IMR-90 (cell line): Measurements from ENCODE around the gene A1BG. TPM values are rescaled to one million over a fixed set of nuclear protein-coding genes. Genes with fewer than 3 reads are reported as not detected.
A peak's percentile ranks its signal among the peaks of the same experiment; 100 is the strongest.

Experiments used
- ATAC-seq: fragments of 200-7000 bp; cut with Tn5 transposase; 2 replicates; pipeline ENCODE4 v1.9.1; 2020; ENCODE audit warnings: low read depth, mild to moderate bottlenecking, moderate library complexity
- BruUV-seq: library from RNA; stranded (reverse); fragments of 400-500 nt; replicated peaks from 2 replicates; lab custom pipeline; 2021; lab: Mats Ljungman, UMichigan
- CTCF ChIA-PET: fragments of 300-600 bp; formaldehyde crosslinking; extraction: SDS; loops from one replicate; lab custom pipeline; 2021; ENCODE audit warnings: antibody characterized with exemption; lab: Yijun Ruan, JAX
- POLR2A ChIA-PET: fragments of 300-600 bp; sonication (Branson Sonifier 250); formaldehyde crosslinking; loops from one replicate; lab custom pipeline; 2022; ENCODE audit warnings: antibody characterized with exemption; ENCODE audit not compliant: unreplicated experiment; lab: Charles Lee
- DNase-seq: peaks from one replicate; pipeline ENCODE4 v3.0.0; 2013
- H2AFZ ChIP-seq: replicated peaks from 2 replicates; pipeline ENCODE3; 2013; ENCODE audit warnings: low read length, mild to moderate bottlenecking; ENCODE audit not compliant: poor library complexity
- H2AK5ac ChIP-seq: 2 replicates; pipeline ENCODE4 v1.6.1; 2013; ENCODE audit warnings: low read depth, low read length, inconsistent platforms
- H2AK9ac ChIP-seq: replicated peaks from 2 replicates; pipeline ENCODE3; 2013; ENCODE audit warnings: mild to moderate bottlenecking, low read depth, low read length, moderate library complexity; ENCODE audit not compliant: poor library complexity
- H2BK120ac ChIP-seq: 2 replicates; pipeline ENCODE4 v1.6.1; 2013; ENCODE audit warnings: low read depth, low read length, inconsistent platforms
- H2BK15ac ChIP-seq: 3 replicates; pipeline ENCODE4 v1.6.1; 2013; ENCODE audit warnings: low read depth, low read length, inconsistent platforms
- H2BK20ac ChIP-seq: 2 replicates; pipeline ENCODE4 v1.6.1; 2013; ENCODE audit warnings: low read depth, mild to moderate bottlenecking, inconsistent platforms, low read length, moderate library complexity
- H2BK5ac ChIP-seq: 2 replicates; pipeline ENCODE4 v1.6.1; 2013; ENCODE audit warnings: mild to moderate bottlenecking, low read depth, low read length, inconsistent platforms; ENCODE audit not compliant: poor library complexity, severe bottlenecking
- H3K14ac ChIP-seq: replicated peaks from 2 replicates; pipeline ENCODE4 v1.6.1; 2013; ENCODE audit warnings: low read depth, low read length, inconsistent platforms
- H3K18ac ChIP-seq: 2 replicates; pipeline ENCODE4 v1.6.1; 2013; ENCODE audit warnings: low read depth, low read length, control low read depth
- H3K23ac ChIP-seq: 2 replicates; pipeline ENCODE4 v1.6.1; 2013; ENCODE audit warnings: low read depth, low read length, inconsistent platforms
- H3K27ac ChIP-seq: 2 replicates; pipeline ENCODE4 v1.5.1; 2013; ENCODE audit warnings: mild to moderate bottlenecking, control low read depth, low read length; ENCODE audit not compliant: insufficient read depth
- H3K27me3 ChIP-seq: 2 replicates; pipeline ENCODE4 v1.6.1; 2013; ENCODE audit warnings: low read length; ENCODE audit not compliant: control insufficient read depth, insufficient read depth
- H3K36me3 ChIP-seq: 2 replicates; pipeline ENCODE4 v1.6.1; 2013; ENCODE audit warnings: low read length, mixed read lengths; ENCODE audit not compliant: control insufficient read depth, insufficient read depth
- H3K4ac ChIP-seq: 2 replicates; pipeline ENCODE4 v1.6.1; 2013; ENCODE audit warnings: low read depth, low read length, inconsistent platforms
- H3K4me1 ChIP-seq: 2 replicates; pipeline ENCODE4 v1.6.1; 2013; ENCODE audit warnings: low read length, mixed read lengths; ENCODE audit not compliant: control insufficient read depth, insufficient read depth
- H3K4me2 ChIP-seq: 2 replicates; pipeline ENCODE4 v1.6.1; 2013; ENCODE audit warnings: low read depth, mild to moderate bottlenecking, control low read depth, low read length, moderate library complexity
- H3K4me3 ChIP-seq: 2 replicates; pipeline ENCODE4 v1.5.1; 2013; ENCODE audit warnings: low read depth, mild to moderate bottlenecking, control low read depth, low read length, moderate library complexity; ENCODE audit not compliant: insufficient read depth
- H3K56ac ChIP-seq: 2 replicates; pipeline ENCODE4 v1.6.1; 2013; ENCODE audit warnings: low read length, inconsistent platforms; ENCODE audit not compliant: insufficient read depth; ENCODE audit errors: extremely low read depth
- H3K79me1 ChIP-seq, 2 experiments: 2 replicates each; pipeline ENCODE4 v1.6.1; 2013; ENCODE audit warnings: low read length in 2 of 2, inconsistent platforms in 1 of 2, low read depth in 1 of 2
- H3K9ac ChIP-seq: 2 replicates; pipeline ENCODE4 v1.6.1; 2013; ENCODE audit warnings: low read depth, low read length, control low read depth
- H3K9me1 ChIP-seq: 2 replicates; pipeline ENCODE4 v1.6.1; 2013; ENCODE audit warnings: low read length, inconsistent platforms; ENCODE audit not compliant: insufficient read depth
- H3K9me3 ChIP-seq: 2 replicates; pipeline ENCODE4 v1.6.1; 2013; ENCODE audit warnings: low read length; ENCODE audit not compliant: control insufficient read depth, insufficient read depth
- H4K20me1 ChIP-seq: 2 replicates; pipeline ENCODE4 v1.6.1; 2013; ENCODE audit warnings: low read length, inconsistent platforms; ENCODE audit not compliant: insufficient read depth
- H4K5ac ChIP-seq: 2 replicates; pipeline ENCODE4 v1.6.1; 2013; ENCODE audit warnings: mild to moderate bottlenecking, low read depth, low read length, control low read depth
- H4K8ac ChIP-seq, 2 experiments: 2 replicates each; pipeline ENCODE4 v1.6.1; 2013; ENCODE audit warnings: low read depth in 2 of 2, low read length in 2 of 2, control low read depth in 1 of 2, inconsistent platforms in 1 of 2
- H4K91ac ChIP-seq: 2 replicates; pipeline ENCODE4 v1.6.1; 2013; ENCODE audit warnings: low read depth, low read length, inconsistent platforms; ENCODE audit not compliant: insufficient read depth
- BHLHE40 ChIP-seq: fragments of 150-350 bp; IDR thresholded peaks from 2 replicates; pipeline ENCODE4 v1.6.1; 2016; ENCODE audit warnings: mild to moderate bottlenecking, low read depth, low read length
- CEBPB ChIP-seq: IDR thresholded peaks from 2 replicates; pipeline ENCODE4 v1.6.1; 2012; ENCODE audit warnings: low read depth, low read length, improper control_type of control experiment
- CHD1 ChIP-seq: IDR thresholded peaks from 2 replicates; pipeline ENCODE4 v1.6.1; 2012; ENCODE audit warnings: low read depth, low read length, improper control_type of control experiment
- CTCF ChIP-seq: conservative IDR thresholded peaks from 2 replicates; pipeline ENCODE4 v1.5.1; 2012; ENCODE audit warnings: mild to moderate bottlenecking, low read depth, low read length, improper control_type of control experiment
- FOS ChIP-seq: fragments of 150-350 bp; IDR thresholded peaks from 2 replicates; pipeline ENCODE4 v1.6.1; 2016; ENCODE audit warnings: low read depth, low read length
- MAFK ChIP-seq: IDR thresholded peaks from 2 replicates; pipeline ENCODE4 v1.6.1; 2012; ENCODE audit warnings: low read depth, low read length, improper control_type of control experiment
- MAZ ChIP-seq: IDR thresholded peaks from 2 replicates; pipeline ENCODE4 v1.6.1; 2012; ENCODE audit warnings: low read depth, mild to moderate bottlenecking, low read length, improper control_type of control experiment, moderate library complexity, borderline replicate concordance
- MXI1 ChIP-seq: IDR thresholded peaks from 2 replicates; pipeline ENCODE4 v1.6.1; 2012; ENCODE audit warnings: low read depth, mild to moderate bottlenecking, low read length, moderate library complexity, borderline replicate concordance
- NFE2L2 ChIP-seq: fragments of 150-350 bp; IDR thresholded peaks from 2 replicates; pipeline ENCODE4 v1.6.1; 2016; ENCODE audit warnings: low read depth, mild to moderate bottlenecking, low read length
- POLR2A ChIP-seq: IDR thresholded peaks from 2 replicates; pipeline ENCODE4 v1.6.1; 2012; ENCODE audit warnings: mild to moderate bottlenecking, low read depth, low read length
- RAD21 ChIP-seq: IDR thresholded peaks from 2 replicates; pipeline ENCODE4 v1.6.1; 2012; ENCODE audit warnings: low read length, improper control_type of control experiment
- RCOR1 ChIP-seq: IDR thresholded peaks from 2 replicates; pipeline ENCODE4 v1.6.1; 2012; ENCODE audit warnings: mild to moderate bottlenecking, low read length, improper control_type of control experiment; ENCODE audit not compliant: insufficient replicate concordance
- RFX5 ChIP-seq: IDR thresholded peaks from 2 replicates; pipeline ENCODE4 v1.8.0; 2012; ENCODE audit warnings: low read depth, mild to moderate bottlenecking, low read length, moderate library complexity
- SMC3 ChIP-seq: fragments of 150-350 bp; IDR thresholded peaks from 2 replicates; pipeline ENCODE4 v1.6.1; 2016; ENCODE audit warnings: low read depth, mild to moderate bottlenecking, antibody characterized with exemption, low read length, moderate library complexity
- WGBS, 2 experiments: methylation state at CpG; one replicate each; pipeline versions ENCODE4 v1.1.5 to v1.1.7; 2013; ENCODE audit warnings: missing lambda C conversion rate in 2 of 2; ENCODE audit not compliant: insufficient read length in 1 of 2; ENCODE audit errors: extremely low coverage in 2 of 2; 5-methylcytosine and 5-hydroxymethylcytosine counted together
- dilution Hi-C: fragments of 300-500 bp; cut with HindIII; formaldehyde crosslinking; loops from one replicate; pipeline ENCODE4 v1.14.3; 2018; ENCODE audit warnings: low sequenced_read_pairs; ENCODE audit not compliant: unreplicated experiment
- in situ Hi-C: fragments of 300-500 bp; cut with MboI; formaldehyde crosslinking; loops from 3 replicates; pipeline ENCODE4 v1.14.3; 2019; ENCODE audit warnings: low sequenced_read_pairs, inconsistent platforms, mixed read lengths
- intact Hi-C: fragments of 100-400 bp; cut with micrococcal nuclease; formaldehyde crosslinking; loops from 2 replicates; pipeline ENCODE4 v1.10.0; 2022
- polyA plus RNA-seq, 3 experiments: library from polyadenylated mRNA; depleted of rRNA; stranded (reverse); fragments of >200 nt; gene quantifications; 2 replicates each; pipeline ENCODE4 v1.2.3, GENCODE V29; 2012; ENCODE audit warnings: low replicate concordance in 1 of 3
- total RNA-seq: library from RNA; depleted of rRNA; stranded (reverse); fragments of >200 nt; gene quantifications from 2 replicates; pipeline ENCODE4 v1.2.3, GENCODE V29; 2012
- TF ChIP-seq, protein P1 (sequence below): fragments of 150-350 bp; IDR thresholded peaks from 2 replicates; pipeline ENCODE4 v1.6.1; 2017; ENCODE audit warnings: mild to moderate bottlenecking, antibody characterized with exemption, low read length, low read depth
- TF ChIP-seq, protein P2 (sequence below): fragments of 150-350 bp; IDR thresholded peaks from 2 replicates; pipeline ENCODE4 v1.6.1; 2016; ENCODE audit warnings: low read depth, mild to moderate bottlenecking, low read length, moderate library complexity, borderline replicate concordance

A1BG gene
- total and polyA plus RNA-seq, 2 of the 4 experiments (the other 2 are of a cell fraction), result 4.5 to 54.5 TPM

DNA sequence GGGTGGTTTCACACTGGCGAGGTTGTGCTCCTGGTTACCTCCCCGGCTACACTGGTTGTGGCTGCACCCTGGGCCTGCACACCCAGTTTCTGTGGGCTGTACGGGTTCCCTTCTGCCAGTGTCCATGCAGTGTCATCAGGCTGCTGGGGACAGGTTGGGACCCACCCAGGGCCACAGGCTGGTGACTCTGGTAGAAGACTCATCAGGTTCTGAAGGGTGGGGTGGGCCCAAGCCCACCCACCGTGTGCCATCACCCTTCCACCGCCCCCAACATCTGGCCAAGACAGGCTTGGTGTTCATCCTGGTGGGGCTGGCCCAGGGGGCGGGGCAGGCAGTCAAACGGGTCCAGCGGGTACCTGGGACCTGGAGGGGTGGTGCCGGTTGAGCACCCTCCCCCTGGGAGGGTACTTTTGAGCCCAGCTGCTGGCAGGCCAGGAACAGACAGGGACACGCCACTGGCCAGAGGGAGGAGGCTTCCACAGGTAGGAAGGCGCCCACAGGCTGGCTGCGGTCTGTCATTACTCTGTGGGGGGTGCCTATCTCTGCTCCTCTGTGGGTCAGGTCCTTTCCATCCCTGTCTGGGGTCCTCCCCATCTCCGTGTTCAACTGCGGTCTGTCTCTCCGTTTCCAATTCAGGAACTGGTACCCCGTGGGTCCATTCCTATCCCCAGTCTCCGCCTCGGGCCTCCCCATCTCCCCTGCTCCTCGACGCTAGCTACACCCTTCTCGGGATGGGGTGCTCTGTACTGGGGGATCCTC is 42.1 kb upstream of the A1BG start, which contains the start of gene RNF225:
RNF225 (plus strand) TSS at position 437 of the 759 bp plus-strand sequence. CDS start 434 bp downstream, outside the sequence.
- H4K91ac ChIP-seq, result no peak within 1 kb of the TSS
- ChIA-PET POLR2A (no interaction called here), CTCF (no interaction called here)
- no peak within 1 kb of the TSS for H3K4me2 ChIP-seq
- WGBS, 2 experiments, result 38% methylated on average over 6 of the region's 21 CpGs; no CpG with 5 or more reads in 1 of the 2 experiments
- H2BK5ac ChIP-seq, result no peak within 1 kb of the TSS
- no peak within 1 kb of the TSS for H2BK20ac ChIP-seq
- H3K18ac ChIP-seq, result no peak within 1 kb of the TSS
- H3K23ac ChIP-seq, result no peak within 1 kb of the TSS
- no peak within 1 kb of the TSS for H2BK120ac ChIP-seq
- dilution Hi-C loops (no loop called here), in situ Hi-C loops (no loop called here), intact Hi-C loops (no loop called here)
- H3K36me3 ChIP-seq, result peaks cover 26% of the 10 kb centered on the region
- no TSS peak for BruUV-seq
- no peak within 1 kb of the TSS for H3K9ac ChIP-seq
- peak within 1 kb of the TSS; percentile 61 for H2AFZ ChIP-seq
- no peak within 1 kb of the TSS for H4K8ac ChIP-seq
- TF ChIP-seq MAZ, result no peak
- no peak for TF ChIP-seq RAD21
- no peak for TF ChIP-seq CEBPB
- no peak for TF ChIP-seq CTCF
- TF ChIP-seq MAFK, result no peak
- TF ChIP-seq FOS, result no peak
- TF ChIP-seq RCOR1, result no peak
- TF ChIP-seq POLR2A, result no peak
- TF ChIP-seq MXI1, result no peak
- no peak for TF ChIP-seq BHLHE40
- TF ChIP-seq CHD1, result no peak
- no peak for TF ChIP-seq RFX5
- TF ChIP-seq, protein P1, sequence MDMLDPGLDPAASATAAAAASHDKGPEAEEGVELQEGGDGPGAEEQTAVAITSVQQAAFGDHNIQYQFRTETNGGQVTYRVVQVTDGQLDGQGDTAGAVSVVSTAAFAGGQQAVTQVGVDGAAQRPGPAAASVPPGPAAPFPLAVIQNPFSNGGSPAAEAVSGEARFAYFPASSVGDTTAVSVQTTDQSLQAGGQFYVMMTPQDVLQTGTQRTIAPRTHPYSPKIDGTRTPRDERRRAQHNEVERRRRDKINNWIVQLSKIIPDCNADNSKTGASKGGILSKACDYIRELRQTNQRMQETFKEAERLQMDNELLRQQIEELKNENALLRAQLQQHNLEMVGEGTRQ, result no peak
- no peak for TF ChIP-seq SMC3
- TF ChIP-seq, protein P2, sequence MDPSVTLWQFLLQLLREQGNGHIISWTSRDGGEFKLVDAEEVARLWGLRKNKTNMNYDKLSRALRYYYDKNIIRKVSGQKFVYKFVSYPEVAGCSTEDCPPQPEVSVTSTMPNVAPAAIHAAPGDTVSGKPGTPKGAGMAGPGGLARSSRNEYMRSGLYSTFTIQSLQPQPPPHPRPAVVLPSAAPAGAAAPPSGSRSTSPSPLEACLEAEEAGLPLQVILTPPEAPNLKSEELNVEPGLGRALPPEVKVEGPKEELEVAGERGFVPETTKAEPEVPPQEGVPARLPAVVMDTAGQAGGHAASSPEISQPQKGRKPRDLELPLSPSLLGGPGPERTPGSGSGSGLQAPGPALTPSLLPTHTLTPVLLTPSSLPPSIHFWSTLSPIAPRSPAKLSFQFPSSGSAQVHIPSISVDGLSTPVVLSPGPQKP, result no peak
- TF ChIP-seq NFE2L2, result no peak
- ATAC-seq (peak; percentile 18), DNase-seq (no peak)
- no peak within 1 kb of the TSS for H2BK15ac ChIP-seq
- H3K14ac ChIP-seq, result no peak within 1 kb of the TSS
- peak within 1 kb of the TSS; percentile 65 for H2AK9ac ChIP-seq
- no peak within 1 kb of the TSS for H3K27ac ChIP-seq
- no peak within 1 kb of the TSS for H3K4me3 ChIP-seq
- no peak within 1 kb of the TSS for H3K56ac ChIP-seq
- no peak within 1 kb of the TSS for H2AK5ac ChIP-seq
- H3K9me3 ChIP-seq, result no peaks in the 10 kb centered on the region
- peaks cover 2% of the 10 kb centered on the region; the same call in 1 of the 2 replicates for H3K4me1 ChIP-seq
- no peaks in the 10 kb centered on the region for H3K27me3 ChIP-seq
- H4K20me1 ChIP-seq, result peaks cover 36% of the 10 kb centered on the region
- no peaks in the 10 kb centered on the region for H3K9me1 ChIP-seq
- no peak within 1 kb of the TSS for H3K4ac ChIP-seq
- peaks cover 9 to 40% of the 10 kb centered on the region in 2 experiments for H3K79me1 ChIP-seq
- H4K5ac ChIP-seq, result no peak within 1 kb of the TSS
